ENCODE data around the gene PRDM16.

DNA sequence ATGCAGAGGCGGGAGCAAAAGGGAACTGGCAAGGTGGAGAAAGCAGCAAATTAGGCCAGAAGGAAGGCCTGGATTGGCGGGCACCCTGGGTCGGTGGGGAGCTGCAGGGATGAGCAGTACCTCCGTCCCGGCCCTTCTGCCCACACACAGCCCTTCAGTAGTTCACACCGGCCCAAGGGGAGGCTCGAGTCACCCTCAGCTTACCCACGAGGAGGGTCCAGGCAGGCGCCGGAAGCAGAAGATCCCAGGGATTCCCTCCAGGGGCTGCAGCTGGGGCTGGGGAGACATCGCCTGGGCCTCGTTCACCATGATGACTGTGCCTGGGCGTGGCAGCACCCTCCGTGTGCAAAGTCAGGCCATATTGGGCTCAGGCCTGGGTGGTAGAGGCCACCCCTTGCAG lies 190.0 kb downstream of the PRDM16 start:
- TF ChIP-seq, protein P1, sequence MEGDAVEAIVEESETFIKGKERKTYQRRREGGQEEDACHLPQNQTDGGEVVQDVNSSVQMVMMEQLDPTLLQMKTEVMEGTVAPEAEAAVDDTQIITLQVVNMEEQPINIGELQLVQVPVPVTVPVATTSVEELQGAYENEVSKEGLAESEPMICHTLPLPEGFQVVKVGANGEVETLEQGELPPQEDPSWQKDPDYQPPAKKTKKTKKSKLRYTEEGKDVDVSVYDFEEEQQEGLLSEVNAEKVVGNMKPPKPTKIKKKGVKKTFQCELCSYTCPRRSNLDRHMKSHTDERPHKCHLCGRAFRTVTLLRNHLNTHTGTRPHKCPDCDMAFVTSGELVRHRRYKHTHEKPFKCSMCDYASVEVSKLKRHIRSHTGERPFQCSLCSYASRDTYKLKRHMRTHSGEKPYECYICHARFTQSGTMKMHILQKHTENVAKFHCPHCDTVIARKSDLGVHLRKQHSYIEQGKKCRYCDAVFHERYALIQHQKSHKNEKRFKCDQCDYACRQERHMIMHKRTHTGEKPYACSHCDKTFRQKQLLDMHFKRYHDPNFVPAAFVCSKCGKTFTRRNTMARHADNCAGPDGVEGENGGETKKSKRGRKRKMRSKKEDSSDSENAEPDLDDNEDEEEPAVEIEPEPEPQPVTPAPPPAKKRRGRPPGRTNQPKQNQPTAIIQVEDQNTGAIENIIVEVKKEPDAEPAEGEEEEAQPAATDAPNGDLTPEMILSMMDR (conservative IDR thresholded peaks at IDR 0.05), result no peak
- TF ChIP-seq ZFX (IDR thresholded peaks at IDR 0.05), result no peak

Measured in C4-2B (cell line).